ENCODE data around the gene CMAS.

DNA sequence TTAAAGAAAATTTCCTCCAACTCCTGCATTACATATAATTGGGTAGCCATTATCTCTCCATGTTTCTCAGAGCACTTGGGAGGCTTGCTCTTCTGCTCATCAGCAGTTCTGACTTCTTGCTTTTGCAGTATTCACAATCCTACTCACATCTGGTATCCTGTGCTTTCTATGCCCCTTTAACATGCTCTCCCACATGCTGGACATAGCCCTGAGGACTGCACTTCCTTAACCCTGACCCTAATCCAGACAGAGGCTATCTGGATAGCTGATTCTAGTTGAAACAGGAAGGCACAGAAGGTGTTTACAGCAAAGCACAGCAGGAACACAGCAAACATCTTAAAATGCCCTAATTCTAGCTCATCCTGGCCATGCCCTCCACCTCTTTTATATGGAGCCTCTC is 7.3 kb upstream of the CMAS start:
- TF ChIP-seq KDM1A (IDR thresholded peaks at IDR 0.05; ENCODE audit: borderline replicate concordance, low read length) (no peak), POU5F1 (IDR thresholded peaks at IDR 0.05; ENCODE audit: low read depth, low read length) (no peak), SP1 (IDR thresholded peaks at IDR 0.05; ENCODE audit: low read depth, low read length) (no peak), ZNF274 (IDR thresholded peaks at IDR 0.05; ENCODE audit: borderline replicate concordance, extremely low read depth, low read length) (no peak), EZH2 (IDR thresholded peaks at IDR 0.05; ENCODE audit: low read depth, low read length, severe bottlenecking) (no peak), EP300 (IDR thresholded peaks at IDR 0.05; ENCODE audit: borderline replicate concordance in 1 of 2, low read depth in 2 of 2, low read length in 2 of 2) (no peak), YY1 (IDR thresholded peaks at IDR 0.05; ENCODE audit: low read depth, low read length) (no peak), RFX5 (IDR thresholded peaks at IDR 0.05; ENCODE audit: borderline replicate concordance, low read depth, low read length) (no peak), JUND (IDR thresholded peaks at IDR 0.05; ENCODE audit: low read length) (no peak), GABPA (IDR thresholded peaks at IDR 0.05; ENCODE audit: borderline replicate concordance, insufficient read depth, low read length) (no peak), CREB1 (IDR thresholded peaks at IDR 0.05) (no peak), SRF (IDR thresholded peaks at IDR 0.05; ENCODE audit: low read depth, low read length) (no peak)
- TF ChIP-seq, protein P1, sequence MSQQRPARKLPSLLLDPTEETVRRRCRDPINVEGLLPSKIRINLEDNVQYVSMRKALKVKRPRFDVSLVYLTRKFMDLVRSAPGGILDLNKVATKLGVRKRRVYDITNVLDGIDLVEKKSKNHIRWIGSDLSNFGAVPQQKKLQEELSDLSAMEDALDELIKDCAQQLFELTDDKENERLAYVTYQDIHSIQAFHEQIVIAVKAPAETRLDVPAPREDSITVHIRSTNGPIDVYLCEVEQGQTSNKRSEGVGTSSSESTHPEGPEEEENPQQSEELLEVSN (IDR thresholded peaks at IDR 0.05) = no peak
- TF ChIP-seq, protein P2, sequence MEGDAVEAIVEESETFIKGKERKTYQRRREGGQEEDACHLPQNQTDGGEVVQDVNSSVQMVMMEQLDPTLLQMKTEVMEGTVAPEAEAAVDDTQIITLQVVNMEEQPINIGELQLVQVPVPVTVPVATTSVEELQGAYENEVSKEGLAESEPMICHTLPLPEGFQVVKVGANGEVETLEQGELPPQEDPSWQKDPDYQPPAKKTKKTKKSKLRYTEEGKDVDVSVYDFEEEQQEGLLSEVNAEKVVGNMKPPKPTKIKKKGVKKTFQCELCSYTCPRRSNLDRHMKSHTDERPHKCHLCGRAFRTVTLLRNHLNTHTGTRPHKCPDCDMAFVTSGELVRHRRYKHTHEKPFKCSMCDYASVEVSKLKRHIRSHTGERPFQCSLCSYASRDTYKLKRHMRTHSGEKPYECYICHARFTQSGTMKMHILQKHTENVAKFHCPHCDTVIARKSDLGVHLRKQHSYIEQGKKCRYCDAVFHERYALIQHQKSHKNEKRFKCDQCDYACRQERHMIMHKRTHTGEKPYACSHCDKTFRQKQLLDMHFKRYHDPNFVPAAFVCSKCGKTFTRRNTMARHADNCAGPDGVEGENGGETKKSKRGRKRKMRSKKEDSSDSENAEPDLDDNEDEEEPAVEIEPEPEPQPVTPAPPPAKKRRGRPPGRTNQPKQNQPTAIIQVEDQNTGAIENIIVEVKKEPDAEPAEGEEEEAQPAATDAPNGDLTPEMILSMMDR (IDR thresholded peaks at IDR 0.05; ENCODE audit: control extremely low read depth in 1 of 3, insufficient read depth in 1 of 3, low read depth in 1 of 3, low read length in 3 of 3) = no peak
